HG03064 (cell line): ENCODE measurements around the gene CYP11A1.

ENCODE experiments used
- ATAC-seq: cut with Tn5 transposase; IDR thresholded peaks from one replicate; pipeline ENCODE4 v1.9.1; 2021; ENCODE audit warnings: low read depth; ENCODE audit not compliant: unreplicated experiment

CYP11A1 gene

GRCh38 chr15:74328331-74329056 lies 39.0 kb downstream of the CYP11A1 start:
- no peak for ATAC-seq

DNA sequence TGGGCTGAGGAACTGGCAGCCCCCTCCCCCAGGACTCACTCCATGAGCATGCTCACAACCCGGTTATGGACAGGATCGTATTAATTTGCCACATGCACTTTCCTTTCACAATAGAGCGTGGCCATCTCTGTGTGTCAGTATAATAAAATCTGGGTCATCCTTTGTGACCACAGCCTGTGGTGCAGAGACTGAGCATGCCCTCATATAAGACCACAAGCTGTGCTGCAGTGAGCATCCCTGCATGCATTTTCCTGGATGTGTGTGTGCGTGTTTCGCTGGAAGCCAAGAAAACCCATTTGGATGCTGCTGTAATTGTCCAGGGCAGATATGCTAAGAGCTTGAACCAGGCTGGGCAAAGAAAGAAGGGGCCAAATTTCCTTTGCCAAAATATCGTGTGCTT lies 39.7 kb downstream of the CYP11A1 start:
- no peak for ATAC-seq

- ATAC-seq, result no peak
These were observed 40.7 kb downstream of the CYP11A1 start for GRCh38 chr15:74326746-74327145.

GRCh38 chr15:74324714-74325113 lies 42.7 kb downstream of the CYP11A1 start:
- ATAC-seq, result no peak

- no peak for ATAC-seq
These were observed 44.8 kb downstream of the CYP11A1 start for GRCh38 chr15:74322558-74323180.

DNA sequence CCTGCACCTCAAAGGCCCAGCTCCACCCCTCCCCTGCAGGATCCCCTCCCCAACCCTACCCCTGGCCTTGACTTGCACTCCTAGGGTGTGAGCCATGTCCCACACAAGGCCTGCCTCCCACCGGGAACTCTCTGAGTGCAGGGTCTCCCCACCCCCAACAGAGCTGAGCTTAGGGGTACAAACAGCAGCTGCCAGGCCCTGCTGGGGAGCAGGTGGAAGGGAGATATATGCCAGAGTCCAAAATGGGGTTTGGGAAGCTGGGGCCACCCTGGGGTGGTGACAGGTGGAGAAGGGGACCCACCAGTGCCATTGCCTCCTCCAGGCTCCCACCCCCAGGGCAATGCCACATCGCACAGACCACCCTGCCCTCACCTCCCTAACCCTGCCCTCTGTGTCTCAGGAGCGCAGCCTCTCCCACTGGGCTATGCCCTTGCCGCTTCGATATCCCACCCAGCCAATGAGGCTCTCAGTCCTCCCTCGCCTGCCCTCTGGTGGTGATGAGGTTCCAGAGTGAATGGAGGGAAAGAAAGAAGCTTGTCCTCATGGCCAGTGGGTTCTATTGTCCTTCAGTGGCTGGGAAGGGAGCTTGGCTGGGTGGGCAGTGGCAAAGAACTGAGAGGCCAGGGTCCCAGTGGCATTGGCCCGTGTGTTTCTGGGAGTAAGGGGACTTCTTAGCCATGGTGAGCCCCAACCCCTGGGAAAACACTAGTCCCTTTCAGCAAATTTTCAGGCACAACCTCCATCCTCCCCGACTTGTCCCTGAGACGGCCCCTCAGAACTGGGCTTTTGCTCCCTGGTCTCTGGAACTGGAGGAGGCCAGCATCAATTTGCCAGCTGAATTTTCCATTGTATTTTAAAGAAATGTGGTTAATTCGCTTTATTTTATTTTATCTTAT lies 46.8 kb downstream of the CYP11A1 start:
- no peak for ATAC-seq

GRCh38 chr15:74319596-74320351 lies 47.7 kb downstream of the CYP11A1 start:
- ATAC-seq, result no peak

DNA sequence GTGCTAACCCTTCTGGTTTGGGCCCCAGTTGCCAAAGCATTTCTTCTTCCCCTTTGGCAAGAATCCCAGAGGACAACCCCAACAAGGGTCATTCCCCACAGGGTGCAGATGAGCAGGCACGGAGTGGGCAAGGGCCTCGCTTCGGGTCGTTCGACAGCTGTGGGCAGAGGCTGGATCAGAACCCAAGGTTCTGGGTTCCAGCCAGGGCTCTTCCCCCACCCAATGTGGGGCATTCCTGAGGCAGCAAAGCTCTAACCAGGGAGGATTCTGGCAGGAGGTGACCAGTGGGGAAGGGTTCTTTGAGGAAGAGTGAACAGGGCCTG lies 48.3 kb downstream of the CYP11A1 start:
- ATAC-seq, result no peak

- no peak for ATAC-seq
These were observed 48.9 kb downstream of the CYP11A1 start for GRCh38 chr15:74318376-74319137.

DNA sequence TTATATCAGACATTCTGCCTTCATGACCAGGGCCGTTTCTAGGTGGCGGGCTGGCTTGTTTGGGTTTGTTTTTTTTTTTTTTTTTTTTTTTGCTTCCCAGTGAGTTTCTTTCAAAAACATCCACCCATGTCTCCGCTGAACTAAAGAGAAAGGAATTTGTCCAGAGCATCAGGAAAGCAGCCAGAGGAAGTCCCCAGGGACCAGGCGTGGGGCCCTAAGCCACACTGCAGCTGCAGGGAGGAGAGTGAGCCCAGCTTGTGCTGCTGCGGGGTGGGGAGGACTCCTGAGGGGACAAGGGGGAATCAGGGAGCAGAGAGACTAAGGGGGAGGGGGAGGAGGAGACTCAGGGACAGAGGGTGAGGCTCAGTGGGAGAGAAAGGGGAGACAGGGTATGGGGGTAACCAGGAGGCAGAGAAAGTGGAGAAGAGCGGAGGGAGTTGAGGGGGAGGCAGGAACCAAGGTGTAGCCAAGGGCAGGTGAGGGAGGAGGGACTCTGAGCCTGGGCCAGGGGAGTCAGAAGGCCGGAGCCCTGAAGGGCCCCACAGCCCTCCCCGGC lies 49.5 kb downstream of the CYP11A1 start:
- no peak for ATAC-seq

- ATAC-seq, result no peak
These were observed 51.3 kb downstream of the CYP11A1 start for GRCh38 chr15:74316141-74316540.

DNA sequence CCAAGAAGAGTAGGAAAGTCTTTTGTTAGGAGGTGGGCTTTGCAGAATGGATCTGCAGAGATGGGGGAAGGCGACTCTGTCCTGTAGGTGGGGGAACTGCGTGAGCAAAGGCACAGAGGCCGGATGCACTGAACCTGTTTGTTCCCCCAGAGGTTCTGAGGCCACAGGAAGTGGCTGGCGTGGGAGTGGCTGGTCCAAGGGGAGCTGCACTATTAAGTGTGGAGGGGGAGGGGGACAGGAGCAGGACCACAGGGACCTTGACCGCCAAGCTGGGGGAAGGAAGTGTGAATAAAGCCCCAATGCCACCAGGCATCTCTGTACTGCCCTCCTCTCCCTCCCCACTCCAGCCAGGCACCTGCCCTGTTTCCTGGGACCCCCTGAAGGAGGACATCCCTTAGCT lies 51.8 kb downstream of the CYP11A1 start:
- ATAC-seq, result no peak

DNA sequence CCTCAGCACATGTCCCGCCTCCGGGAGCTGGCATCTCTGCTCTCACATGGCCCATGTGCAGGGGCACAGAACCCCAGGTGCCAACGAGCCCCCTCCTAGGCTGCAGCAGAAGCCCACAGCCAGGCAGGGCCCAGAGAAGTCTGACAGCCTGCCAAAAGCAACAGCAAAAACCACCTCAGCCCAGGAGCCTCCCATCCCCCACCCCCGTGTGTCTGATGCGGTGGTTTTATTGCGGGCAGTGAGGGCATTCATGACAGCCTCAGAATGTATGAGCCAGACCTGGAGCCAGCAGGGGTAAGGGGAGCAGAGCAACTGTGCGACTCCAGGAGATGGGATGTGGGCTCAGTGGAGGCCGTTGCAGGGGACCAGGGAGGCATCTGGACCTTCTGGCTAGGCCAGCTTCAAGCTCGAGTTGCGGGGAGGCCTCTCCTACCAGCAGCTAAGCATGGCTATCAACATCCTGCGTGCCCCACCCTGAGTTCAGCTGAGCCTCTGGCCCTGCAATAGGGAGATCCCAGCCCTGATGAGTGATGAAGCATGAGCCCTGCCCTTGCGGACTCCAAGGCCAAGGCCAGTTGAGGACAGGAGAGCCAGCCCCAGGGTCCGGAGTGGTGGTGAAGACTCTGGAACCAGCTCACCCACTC lies 52.5 kb downstream of the CYP11A1 start:
- no peak for ATAC-seq

DNA sequence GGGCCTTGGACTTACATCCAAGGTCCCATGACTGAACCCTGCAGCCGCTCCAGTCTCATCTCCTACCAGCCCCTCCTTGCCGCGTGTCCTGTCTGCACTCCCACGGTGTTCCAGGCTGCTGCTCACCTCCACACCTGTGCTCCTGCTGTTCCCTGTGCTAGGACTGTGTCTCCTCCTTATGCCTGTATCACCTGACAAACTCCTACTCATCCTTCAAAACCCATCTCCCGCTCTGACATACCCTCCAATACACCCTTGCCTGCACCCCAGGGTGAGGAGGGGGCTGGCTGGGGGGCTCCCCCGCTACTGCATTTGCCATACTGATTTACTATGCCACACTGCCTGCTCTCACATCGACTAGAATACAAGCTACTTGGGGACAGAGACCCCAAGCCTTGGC lies 53.6 kb downstream of the CYP11A1 start:
- no peak for ATAC-seq

GRCh38 chr15:74312445-74313007 lies 54.9 kb downstream of the CYP11A1 start:
- no peak for ATAC-seq

DNA sequence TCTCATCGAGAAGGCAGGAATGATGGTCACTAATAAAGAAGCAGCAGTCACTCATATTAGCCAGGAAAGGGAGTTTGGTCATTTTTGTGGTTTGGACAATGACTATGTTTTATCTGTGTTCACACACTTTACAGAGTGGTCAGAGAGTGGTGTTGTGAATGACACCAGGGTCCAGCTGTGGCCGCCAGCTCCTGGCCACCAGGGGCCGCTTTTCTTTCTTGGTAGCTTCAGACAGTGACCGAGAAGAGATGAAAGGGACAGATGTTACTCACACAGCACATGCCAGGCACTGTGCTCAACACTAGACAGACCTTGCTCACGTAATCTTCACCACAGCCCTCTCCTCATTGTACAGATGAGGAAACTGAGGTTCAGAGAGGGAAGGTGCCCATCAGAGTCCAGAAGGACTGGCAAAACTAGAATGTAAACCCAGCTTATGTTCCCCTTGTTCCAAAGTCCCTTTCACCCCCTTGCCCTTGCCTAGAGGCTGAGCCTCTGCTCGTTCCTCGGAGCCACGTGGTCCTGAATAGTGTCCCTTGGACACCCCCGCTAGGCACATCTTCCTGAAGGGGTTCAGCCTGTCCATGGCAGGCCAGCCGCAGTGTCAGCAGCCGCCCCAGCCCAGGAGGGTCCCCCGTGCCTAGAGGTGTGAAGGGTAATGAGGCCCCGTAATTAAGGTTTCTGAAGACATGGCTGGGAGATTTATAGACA lies 55.6 kb downstream of the CYP11A1 start:
- no peak for ATAC-seq

DNA sequence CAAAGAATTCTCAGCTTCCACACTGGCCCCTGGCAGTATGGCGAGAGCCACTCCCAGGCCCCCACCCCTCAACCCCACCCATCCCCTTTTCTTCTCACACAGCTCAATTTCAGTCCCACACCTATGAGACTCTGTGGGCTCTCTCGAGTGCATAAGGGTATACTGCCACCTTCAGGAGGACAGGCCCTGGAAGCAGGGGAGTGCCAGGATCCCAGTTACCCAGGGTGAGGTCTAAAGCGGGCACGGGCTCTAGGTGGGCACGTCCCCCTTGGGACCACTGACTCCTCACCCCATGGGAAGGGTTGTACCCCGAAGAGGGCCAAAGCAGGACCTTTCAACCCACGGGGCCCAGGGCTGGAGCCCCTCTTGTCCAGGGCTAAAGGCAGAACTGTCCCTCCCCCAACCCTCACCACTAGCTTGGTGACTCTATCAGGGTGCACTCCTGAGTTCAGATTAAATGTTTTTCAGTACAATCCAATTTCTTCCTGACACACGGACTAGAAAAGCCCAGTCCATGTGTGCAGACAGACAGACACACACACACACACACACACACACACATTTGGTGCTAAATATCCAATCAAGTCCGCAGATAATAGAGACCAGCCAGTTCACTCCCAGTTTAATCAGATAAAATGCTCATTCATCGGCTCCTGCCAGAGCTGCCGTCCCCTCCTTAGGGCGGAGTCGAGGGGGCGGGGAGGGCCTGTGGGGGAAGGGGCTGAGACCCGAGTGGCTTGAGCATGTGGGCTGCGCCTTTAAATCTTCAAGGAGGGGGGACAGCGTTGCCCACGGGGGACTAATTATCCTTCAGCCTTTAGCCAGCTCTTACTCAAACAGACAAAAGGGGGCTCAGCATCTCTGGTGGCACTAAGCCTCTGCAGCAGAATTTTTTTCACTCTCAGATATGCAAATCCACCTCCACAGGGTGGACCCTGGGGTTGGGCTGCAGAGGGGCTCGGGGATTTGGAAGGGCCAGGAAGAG lies 59.3 kb downstream of the CYP11A1 start:
- no peak for ATAC-seq
